ENCODE data around the gene TOMM5.

GRCh38 chr9:37641331-37641730 lies 48.9 kb upstream of the TOMM5 start:
- TF ChIP-seq ELK1 (IDR thresholded peaks at IDR 0.05; ENCODE audit: borderline replicate concordance, low read depth, low read length) (no peak), MAZ (IDR thresholded peaks at IDR 0.05; ENCODE audit: borderline replicate concordance, low read depth, low read length) (no peak), CTCF (conservative IDR thresholded peaks at IDR 0.05; ENCODE audit: low read depth, low read length) (no peak), RCOR1 (IDR thresholded peaks at IDR 0.05; ENCODE audit: insufficient replicate concordance, low read length) (no peak), RAD21 (IDR thresholded peaks at IDR 0.05; ENCODE audit: low read length) (no peak), POLR2A (IDR thresholded peaks at IDR 0.05; ENCODE audit: low read depth, low read length) (no peak)
